PC-9 (cell line): ENCODE data around the gene BCL11B.

ENCODE experiments used
- CTCF ChIP-seq: fragments of 200-600 bp; sonication (generic); conservative IDR thresholded peaks from 2 replicates; pipeline ENCODE4 v1.6.1; 2017; ENCODE audit warnings: mixed run types, antibody characterized with exemption, mild to moderate bottlenecking, moderate library complexity
- EZH2 ChIP-seq: fragments of 200-600 bp; sonication (generic); IDR thresholded peaks from 2 replicates; pipeline ENCODE4 v1.8.0; 2017; ENCODE audit warnings: antibody characterized with exemption, low read depth

GRCh38 chr14:99313234-99313633, 41.2 kb upstream of the BCL11B start:
- TF ChIP-seq CTCF (no peak), EZH2 (no peak)
